Fibroblast of peridontal ligament (primary cell): Measurements from ENCODE around the gene SPINT2.

Experiments
- DNase-seq: peaks from one replicate; pipeline ENCODE4 v3.0.0-alpha.2; 2010; ENCODE audit errors: extremely low read depth

Gene SPINT2

GRCh38 chr19:38267761-38268483, 3.5 kb downstream of the SPINT2 start:
- no peak for DNase-seq

GRCh38 chr19:38268539-38268938, 4.2 kb downstream of the SPINT2 start:
- DNase-seq = no peak

- DNase-seq = no peak
Observed at GRCh38 chr19:38270587-38271167, 6.3 kb downstream of the SPINT2 start.

GRCh38 chr19:38273499-38273898, 9.1 kb downstream of the SPINT2 start:
- no peak for DNase-seq

GRCh38 chr19:38274739-38275138, 10.4 kb downstream of the SPINT2 start:
- no peak for DNase-seq

- no peak for DNase-seq
Observed at GRCh38 chr19:38276942-38277517, 12.7 kb downstream of the SPINT2 start.

GRCh38 chr19:38277549-38277948, 13.2 kb downstream of the SPINT2 start:
- peak; percentile 79 for DNase-seq

GRCh38 chr19:38277969-38278680, 13.8 kb downstream of the SPINT2 start:
- DNase-seq = no peak

- no peak for DNase-seq
Observed at GRCh38 chr19:38278751-38279150, 14.4 kb downstream of the SPINT2 start.

- no peak for DNase-seq
Observed at GRCh38 chr19:38280030-38280921, 15.9 kb downstream of the SPINT2 start.

- no peak for DNase-seq
Observed at GRCh38 chr19:38281811-38282566, 17.6 kb downstream of the SPINT2 start.

GRCh38 chr19:38283271-38283670, 18.9 kb downstream of the SPINT2 start:
- DNase-seq = no peak

GRCh38 chr19:38284422-38284821, 20.0 kb downstream of the SPINT2 start:
- no peak for DNase-seq

GRCh38 chr19:38285567-38285966, 21.2 kb downstream of the SPINT2 start:
- peak; percentile 49 for DNase-seq

- DNase-seq = no peak
Observed at GRCh38 chr19:38287604-38288003, 23.2 kb downstream of the SPINT2 start.

- no peak for DNase-seq
Observed at GRCh38 chr19:38288123-38288855, 23.9 kb downstream of the SPINT2 start.

GRCh38 chr19:38289955-38290354, 25.6 kb downstream of the SPINT2 start:
- DNase-seq = no peak

- peak; percentile 82 for DNase-seq
Observed at GRCh38 chr19:38290631-38291147, 26.3 kb downstream of the SPINT2 start.

GRCh38 chr19:38291855-38292254, 27.5 kb downstream of the SPINT2 start:
- DNase-seq = no peak

- no peak for DNase-seq
Observed at GRCh38 chr19:38293281-38293680, 28.9 kb downstream of the SPINT2 start.
